AG09309 (cell line): ENCODE measurements around the gene POLR2A.

ENCODE experiments used
- DNase-seq: peaks from one replicate; pipeline ENCODE4 v3.0.0-alpha.2; 2010; ENCODE audit warnings: low read depth
- H3K4me3 ChIP-seq: 2 replicates; pipeline ENCODE4 v1.5.1; 2011; ENCODE audit warnings: mild to moderate bottlenecking, low read depth, low read length, moderate library complexity; ENCODE audit not compliant: control insufficient read depth
- CTCF ChIP-seq: IDR thresholded peaks from 2 replicates; pipeline ENCODE4 v1.5.1; 2011; ENCODE audit warnings: mild to moderate bottlenecking, low read depth, low read length, inconsistent platforms; ENCODE audit not compliant: insufficient read depth, control insufficient read depth; ENCODE audit errors: missing control alignments

The POLR2A gene

GRCh38 chr17:7475764-7476422, 8.3 kb upstream of the POLR2A start:
- no peak overlapping the region for H3K4me3 ChIP-seq
- DNase-seq: no peak
- TF ChIP-seq CTCF: no peak

- no peak for DNase-seq
- H3K4me3 ChIP-seq: no peak overlapping the region
- TF ChIP-seq CTCF: no peak
These were observed 7.7 kb upstream of the POLR2A start for GRCh38 chr17:7476494-7476893.

GRCh38 chr17:7476951-7477350, 7.2 kb upstream of the POLR2A start:
- DNase-seq: no peak
- TF ChIP-seq CTCF: no peak
- H3K4me3 ChIP-seq: peak overlapping the region; percentile 52

- peak overlapping the region; percentile 52 for H3K4me3 ChIP-seq
- TF ChIP-seq CTCF: no peak
- DNase-seq: peak; percentile 86
These were observed 6.5 kb upstream of the POLR2A start for GRCh38 chr17:7477392-7478275.

- H3K4me3 ChIP-seq: peak overlapping the region; percentile 52
- no peak for TF ChIP-seq CTCF
- DNase-seq: no peak
These were observed 5.6 kb upstream of the POLR2A start for GRCh38 chr17:7478276-7479212.

GRCh38 chr17:7479213-7480088, 4.7 kb upstream of the POLR2A start, which contains the start of gene ZBTB4:
Gene ZBTB4, minus strand, starts transcription at chr17:7479631. Its CDS starts 12,830 bp downstream, at chr17:7466801.
- DNase-seq: no peak
- peak within 1 kb of the TSS; percentile 52 for H3K4me3 ChIP-seq
- no peak for TF ChIP-seq CTCF
